Endodermal cell (in vitro differentiated cells): ENCODE results near the gene ANKRD29. TPM values are rescaled to one million over a fixed set of nuclear protein-coding genes. Genes with fewer than 3 reads are reported as not detected.

Source experiments
- DNase-seq: peaks from one replicate; pipeline ENCODE4 v3.0.0-alpha.2; 2017
- H3K27ac ChIP-seq: 2 replicates; pipeline ENCODE4 v1.5.1; 2013; ENCODE audit warnings: mild to moderate bottlenecking, low read depth, low read length, moderate library complexity
- H3K27me3 ChIP-seq: 2 replicates; pipeline ENCODE4 v1.6.1; 2013; ENCODE audit warnings: mild to moderate bottlenecking, low read length, moderate library complexity; ENCODE audit not compliant: insufficient read depth, control insufficient read depth, poor library complexity, severe bottlenecking
- H3K36me3 ChIP-seq: 2 replicates; pipeline ENCODE4 v1.7.0; 2013; ENCODE audit warnings: mild to moderate bottlenecking, low read length, moderate library complexity; ENCODE audit not compliant: control insufficient read depth, insufficient read depth
- H3K4me1 ChIP-seq: one replicate; pipeline ENCODE4 v1.7.0; 2013; ENCODE audit warnings: low read length; ENCODE audit not compliant: control insufficient read depth, insufficient read depth
- H3K4me3 ChIP-seq: 2 replicates; pipeline ENCODE4 v1.5.1; 2013; ENCODE audit warnings: mild to moderate bottlenecking, low read length, moderate library complexity
- H3K9ac ChIP-seq: 2 replicates; pipeline ENCODE4 v1.6.1; 2013; ENCODE audit warnings: mild to moderate bottlenecking, low read length, moderate library complexity; ENCODE audit not compliant: poor library complexity, severe bottlenecking; ENCODE audit errors: extremely low read depth
- H3K9me3 ChIP-seq: 2 replicates; pipeline ENCODE4 v1.6.1; 2013; ENCODE audit warnings: mild to moderate bottlenecking, low read length, moderate library complexity; ENCODE audit not compliant: control insufficient read depth
- H3K27ac Mint-ChIP-seq: 2 replicates; pipeline ENCODE4 v1.8.0; 2020; ENCODE audit warnings: mixed read lengths
- H3K27me3 Mint-ChIP-seq: 2 replicates; pipeline ENCODE4 v1.8.0; 2021; ENCODE audit warnings: mild to moderate bottlenecking, mixed read lengths; ENCODE audit not compliant: insufficient read depth
- H3K36me3 Mint-ChIP-seq: 2 replicates; pipeline ENCODE4 v1.8.0; 2020; ENCODE audit warnings: low read depth, mixed read lengths
- H3K4me1 Mint-ChIP-seq: 2 replicates; pipeline ENCODE4 v1.8.0; 2020; ENCODE audit warnings: mixed read lengths
- H3K4me3 Mint-ChIP-seq: 2 replicates; pipeline ENCODE4 v1.8.0; 2020; ENCODE audit warnings: mild to moderate bottlenecking, moderate library complexity, mixed read lengths
- H3K9me3 Mint-ChIP-seq: 2 replicates; pipeline ENCODE4 v1.8.0; 2020; ENCODE audit warnings: mild to moderate bottlenecking, mixed read lengths
- CTCF ChIP-seq: fragments of 200-600 bp; sonication (generic); conservative IDR thresholded peaks from 2 replicates; pipeline ENCODE4 v1.5.0; 2021; ENCODE audit warnings: antibody characterized with exemption, mild to moderate bottlenecking
- WGBS, 2 experiments: methylation state at CpG; one replicate each; pipeline versions ENCODE4 v1.1.5 to v1.1.7; 2013; ENCODE audit warnings: missing lambda C conversion rate in 2 of 2, mixed read lengths in 1 of 2; ENCODE audit not compliant: insufficient coverage in 1 of 2, insufficient read length in 1 of 2; 5-methylcytosine and 5-hydroxymethylcytosine counted together
- total RNA-seq, 2 donors: library from RNA; stranded (reverse); fragmentation: NEBNext Ultra II Directional in 1 of 2; extraction: Animal tissue kit (Norgen Biotek cat#: 25700) in 1 of 2; gene quantifications; 2 replicates in 1 of 2; 3 replicates in 1 of 2; pipeline ENCODE4 v1.2.1, GENCODE V29; 2021

ANKRD29 gene
- total RNA-seq, 2 donors from 2014 or later, result 0.44 to 0.73 TPM

GRCh38 chr18:23556145-23556780 lies 106.4 kb downstream of the ANKRD29 start:
- no peak overlapping the region for H3K9ac ChIP-seq
- no peak overlapping the region for H3K27ac Mint-ChIP-seq

GRCh38 chr18:23553887-23554286 lies 108.8 kb downstream of the ANKRD29 start:
- Mint-ChIP-seq H3K4me3 (no peak overlapping the region), H3K9me3 (no peaks in the 10 kb centered on the region), H3K4me1 (no peaks in the 10 kb centered on the region), H3K36me3 (peaks cover 76% of the 10 kb centered on the region), H3K27ac (no peak overlapping the region), H3K27me3 (no peaks in the 10 kb centered on the region)
- Histone ChIP-seq H3K4me3 (no peak overlapping the region), H3K36me3 (peaks cover 70% of the 10 kb centered on the region), H3K27me3 (no peaks in the 10 kb centered on the region), H3K9ac (no peak overlapping the region), H3K4me1 (no peaks in the 10 kb centered on the region), H3K27ac (no peak overlapping the region), H3K9me3 (no peaks in the 10 kb centered on the region)
- WGBS, 2 experiments, result 90 to 100% methylated on average over 3 to 6 of the region's 6 CpGs
- TF ChIP-seq CTCF, result no peak
- no peak for DNase-seq

More at GRCh38 chr18:23556145-23556780, 106.4 kb downstream of the ANKRD29 start:
- DNase-seq, result no peak
- Mint-ChIP-seq H3K9me3 (no peaks in the 10 kb centered on the region), H3K4me3 (no peak overlapping the region), H3K36me3 (peaks cover 76% of the 10 kb centered on the region), H3K27me3 (no peaks in the 10 kb centered on the region), H3K4me1 (no peaks in the 10 kb centered on the region)
- Histone ChIP-seq H3K4me1 (no peaks in the 10 kb centered on the region), H3K4me3 (no peak overlapping the region), H3K9me3 (no peaks in the 10 kb centered on the region), H3K36me3 (peaks cover 85% of the 10 kb centered on the region), H3K27ac (no peak overlapping the region), H3K27me3 (no peaks in the 10 kb centered on the region)
- no peak for TF ChIP-seq CTCF
- 90 to 92% methylated on average over 18 to 19 of the region's 19 CpGs for WGBS, 2 experiments

- no peak for DNase-seq
- Histone ChIP-seq H3K27me3 (no peaks in the 10 kb centered on the region), H3K27ac (no peak overlapping the region), H3K4me1 (no peaks in the 10 kb centered on the region), H3K9ac (no peak overlapping the region), H3K4me3 (no peak overlapping the region), H3K36me3 (peaks cover 67% of the 10 kb centered on the region), H3K9me3 (no peaks in the 10 kb centered on the region)
- Mint-ChIP-seq H3K27ac (no peak overlapping the region), H3K9me3 (no peaks in the 10 kb centered on the region), H3K4me3 (no peak overlapping the region), H3K36me3 (peaks cover 74% of the 10 kb centered on the region), H3K4me1 (no peaks in the 10 kb centered on the region), H3K27me3 (no peaks in the 10 kb centered on the region)
- 87 to 96% methylated on average over 7 to 11 of the region's 11 CpGs for WGBS, 2 experiments
- TF ChIP-seq CTCF, result no peak
These were observed 110.2 kb downstream of the ANKRD29 start for GRCh38 chr18:23552505-23552904.
